GM23248 (cell line): ENCODE measurements around the gene TIA1. TPM values are rescaled to one million over a fixed set of nuclear protein-coding genes. Genes with fewer than 3 reads are reported as not detected.
"Not testable (repeated sequence)": the region's sequence is repeated elsewhere in the genome, so short reads cannot be mapped to it uniquely, and the experiment has no call there.

Experiments used
- DNase-seq: peaks from one replicate; pipeline ENCODE4 v3.0.0-alpha.2; 2015
- H2AFZ ChIP-seq: fragments of 200-600 bp; sonication (generic); 2 replicates; pipeline ENCODE4 v1.6.1; 2016; ENCODE audit warnings: antibody characterized with exemption
- H3F3A ChIP-seq: fragments of 200-600 bp; sonication (generic); 2 replicates; pipeline ENCODE4 v1.6.1; 2016; ENCODE audit warnings: mild to moderate bottlenecking, antibody characterized with exemption, mixed run types; ENCODE audit not compliant: insufficient read depth
- H3K27ac ChIP-seq: fragments of 200-600 bp; sonication (generic); 2 replicates; pipeline ENCODE4 v1.5.1; 2016; ENCODE audit warnings: mild to moderate bottlenecking
- H3K27me3 ChIP-seq: fragments of 200-600 bp; sonication (generic); replicated peaks from 2 replicates; pipeline ENCODE4 v1.6.1; 2016; ENCODE audit warnings: mild to moderate bottlenecking; ENCODE audit not compliant: insufficient read depth
- H3K36me3 ChIP-seq: fragments of 200-600 bp; sonication (generic); 2 replicates; pipeline ENCODE4 v1.6.1; 2016; ENCODE audit warnings: low read depth, mild to moderate bottlenecking
- H3K4me1 ChIP-seq: fragments of 200-600 bp; sonication (generic); 2 replicates; pipeline ENCODE4 v1.6.1; 2016; ENCODE audit warnings: mild to moderate bottlenecking; ENCODE audit not compliant: insufficient read depth
- H3K4me2 ChIP-seq: fragments of 200-600 bp; sonication (generic); one replicate; pipeline ENCODE4 v1.6.1; 2016; ENCODE audit warnings: mild to moderate bottlenecking; ENCODE audit not compliant: unreplicated experiment
- H3K4me3 ChIP-seq: fragments of 200-600 bp; sonication (generic); 2 replicates; pipeline ENCODE4 v1.5.1; 2016; ENCODE audit warnings: mild to moderate bottlenecking
- H3K79me2 ChIP-seq: fragments of 200-600 bp; sonication (generic); 2 replicates; pipeline ENCODE4 v1.6.1; 2016; ENCODE audit warnings: mild to moderate bottlenecking; ENCODE audit not compliant: insufficient read depth
- H3K9ac ChIP-seq: fragments of 200-600 bp; sonication (generic); 2 replicates; pipeline ENCODE4 v1.6.1; 2016; ENCODE audit warnings: mild to moderate bottlenecking
- H3K9me2 ChIP-seq: fragments of 200-600 bp; sonication (generic); 2 replicates; pipeline ENCODE4 v1.6.1; 2016; ENCODE audit warnings: mixed run types, mild to moderate bottlenecking, moderate library complexity; ENCODE audit not compliant: insufficient read depth
- H3K9me3 ChIP-seq: fragments of 200-600 bp; sonication (generic); one replicate; pipeline ENCODE4 v1.6.1; 2017; ENCODE audit warnings: low read depth
- H4K20me1 ChIP-seq: fragments of 200-600 bp; sonication (generic); 2 replicates; pipeline ENCODE4 v1.6.0; 2016; ENCODE audit not compliant: insufficient read depth
- EZH2 ChIP-seq: fragments of 200-600 bp; sonication (generic); IDR thresholded peaks from 2 replicates; pipeline ENCODE4 v1.6.1; 2018; ENCODE audit warnings: antibody characterized with exemption, mild to moderate bottlenecking; ENCODE audit not compliant: insufficient read depth, poor library complexity, severe bottlenecking
- EZH2phosphoT487 ChIP-seq: fragments of 200-600 bp; sonication (generic); IDR thresholded peaks from 2 replicates; pipeline ENCODE4 v1.6.1; 2018; ENCODE audit warnings: antibody characterized with exemption, moderate library complexity, mild to moderate bottlenecking, low read depth; ENCODE audit not compliant: insufficient read depth
- WGBS, 2 experiments: methylation state at CpG; one replicate each; pipeline ENCODE4 v1.1.6; 2015 to 2017; ENCODE audit warnings: low lambda C conversion rate in 2 of 2, low coverage in 1 of 2; ENCODE audit errors: missing lambda C conversion rate in 2 of 2; 5-methylcytosine and 5-hydroxymethylcytosine counted together
- in situ Hi-C: fragments of 300-500 bp; cut with MboI; formaldehyde crosslinking; loops from 2 replicates; pipeline ENCODE4 v1.15.0; 2020
- polyA plus RNA-seq: library from polyadenylated mRNA; unstranded; fragments of >200 nt; fragmentation: Nextera tagmentation; extraction: Ambion mirVana; gene quantifications from 2 replicates; pipeline ENCODE4 v1.2.1, GENCODE V29; 2016
- total RNA-seq: library from RNA; depleted of rRNA; stranded (reverse); fragments of >200 nt; shearing (Covaris generic); gene quantifications from 2 replicates; pipeline ENCODE4 v1.2.3, GENCODE V29; 2014; rRNA removed

TIA1 gene, protein sequence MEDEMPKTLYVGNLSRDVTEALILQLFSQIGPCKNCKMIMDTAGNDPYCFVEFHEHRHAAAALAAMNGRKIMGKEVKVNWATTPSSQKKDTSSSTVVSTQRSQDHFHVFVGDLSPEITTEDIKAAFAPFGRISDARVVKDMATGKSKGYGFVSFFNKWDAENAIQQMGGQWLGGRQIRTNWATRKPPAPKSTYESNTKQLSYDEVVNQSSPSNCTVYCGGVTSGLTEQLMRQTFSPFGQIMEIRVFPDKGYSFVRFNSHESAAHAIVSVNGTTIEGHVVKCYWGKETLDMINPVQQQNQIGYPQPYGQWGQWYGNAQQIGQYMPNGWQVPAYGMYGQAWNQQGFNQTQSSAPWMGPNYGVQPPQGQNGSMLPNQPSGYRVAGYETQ
- total RNA-seq, result 36.8 and 42.8 TPM in 2 replicates
- 30.7 and 36.8 TPM in 2 replicates for polyA plus RNA-seq

DNA sequence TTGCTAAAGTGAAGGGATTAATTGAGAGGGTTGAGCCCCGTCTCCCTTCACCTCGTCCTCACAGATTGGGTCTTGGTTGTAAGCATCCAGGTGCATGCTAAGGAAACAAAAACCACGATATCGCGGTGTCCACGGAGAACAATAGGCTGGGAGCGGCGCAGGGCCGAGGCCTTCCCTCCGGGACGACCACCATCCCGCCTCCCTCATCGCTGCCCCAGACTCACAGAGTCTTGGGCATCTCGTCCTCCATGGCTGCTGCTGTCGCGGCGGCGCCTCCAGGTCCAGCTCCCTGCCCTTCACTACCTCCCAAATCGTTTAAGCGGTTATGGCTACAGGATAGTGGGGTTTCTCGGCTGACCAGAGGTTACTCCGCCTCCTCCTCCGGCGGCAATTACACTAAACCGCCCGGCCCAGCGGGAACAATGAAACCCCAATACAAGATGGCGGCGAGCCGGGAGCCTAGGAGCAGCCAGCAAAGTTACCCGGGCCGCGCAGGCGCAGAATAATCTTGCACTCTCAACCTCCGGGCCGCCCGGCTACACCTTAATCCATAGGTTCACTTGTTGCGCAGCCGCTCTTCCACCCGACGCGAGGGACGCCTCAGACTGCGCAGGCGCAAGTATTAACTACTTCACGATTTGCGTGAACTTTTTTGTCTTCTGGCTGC is at the start of gene TIA1:
TSS of gene TIA1 (minus strand) at position 448 of the 667 bp plus-strand sequence. CDS start at position 250, 198 bp downstream.
- Histone ChIP-seq H4K20me1 (no peaks in the 10 kb centered on the region; the same call in 1 of the 2 replicates), H2AFZ (peak within 1 kb of the TSS; percentile 92), H3K9ac (peak within 1 kb of the TSS; percentile 98), H3K4me1 (peaks cover 9% of the 10 kb centered on the region; the same call in 1 of the 2 replicates), H3K36me3 (no peaks in the 10 kb centered on the region), H3K27ac (peak within 1 kb of the TSS; percentile 96), H3K27me3 (no peaks in the 10 kb centered on the region), H3K9me2 (no peaks in the 10 kb centered on the region), H3K79me2 (peaks cover 49% of the 10 kb centered on the region), H3K4me3 (peak within 1 kb of the TSS; percentile 99), H3K4me2 (peak within 1 kb of the TSS; percentile 97), H3F3A (peaks cover 24% of the 10 kb centered on the region), H3K9me3 (no peaks in the 10 kb centered on the region)
- TF ChIP-seq EZH2 (no peak), EZH2phosphoT487 (no peak)
- DNase-seq, result peak; percentile 100
- in situ Hi-C loops, result no loop called here
- 1% methylated on average over 40 to 47 of the region's 47 CpGs for WGBS, 2 experiments

DNA sequence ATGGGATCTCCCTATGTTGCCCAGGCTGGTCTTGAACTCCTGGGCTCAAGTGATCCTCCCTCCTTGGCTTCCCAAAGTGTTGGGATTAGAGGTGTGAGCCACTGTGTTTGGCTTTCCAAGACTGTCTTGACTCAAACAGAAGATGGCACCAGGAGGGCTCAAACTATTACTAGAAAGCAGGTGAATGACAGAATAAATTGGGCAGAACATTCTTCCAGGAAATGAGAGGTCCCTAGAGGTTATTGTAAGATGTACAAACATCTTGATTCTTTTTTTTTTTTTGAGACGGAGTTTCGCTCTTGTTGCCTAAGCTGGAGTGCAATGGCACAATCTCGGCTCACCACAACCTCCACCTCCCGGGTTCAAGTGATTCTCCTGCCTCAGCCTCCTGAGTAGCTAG is 49.4 kb upstream of the TIA1 start:
- H3K9ac ChIP-seq, H3K9me3 ChIP-seq, H3K9me2 ChIP-seq, in situ Hi-C loops, DNase-seq, H4K20me1 ChIP-seq, H3K4me2 ChIP-seq, H3K36me3 ChIP-seq, H3K27ac ChIP-seq, H3K4me3 ChIP-seq, H3K27me3 ChIP-seq, H3K4me1 ChIP-seq, H2AFZ ChIP-seq: not testable (repeated sequence)
- peaks cover 12% of the 10 kb centered on the region; the same call in 1 of the 2 replicates for H3F3A ChIP-seq
- WGBS, 2 experiments, result 92% methylated on average over 4 of the region's 4 CpGs
- H3K79me2 ChIP-seq, result peaks cover 17% of the 10 kb centered on the region

DNA sequence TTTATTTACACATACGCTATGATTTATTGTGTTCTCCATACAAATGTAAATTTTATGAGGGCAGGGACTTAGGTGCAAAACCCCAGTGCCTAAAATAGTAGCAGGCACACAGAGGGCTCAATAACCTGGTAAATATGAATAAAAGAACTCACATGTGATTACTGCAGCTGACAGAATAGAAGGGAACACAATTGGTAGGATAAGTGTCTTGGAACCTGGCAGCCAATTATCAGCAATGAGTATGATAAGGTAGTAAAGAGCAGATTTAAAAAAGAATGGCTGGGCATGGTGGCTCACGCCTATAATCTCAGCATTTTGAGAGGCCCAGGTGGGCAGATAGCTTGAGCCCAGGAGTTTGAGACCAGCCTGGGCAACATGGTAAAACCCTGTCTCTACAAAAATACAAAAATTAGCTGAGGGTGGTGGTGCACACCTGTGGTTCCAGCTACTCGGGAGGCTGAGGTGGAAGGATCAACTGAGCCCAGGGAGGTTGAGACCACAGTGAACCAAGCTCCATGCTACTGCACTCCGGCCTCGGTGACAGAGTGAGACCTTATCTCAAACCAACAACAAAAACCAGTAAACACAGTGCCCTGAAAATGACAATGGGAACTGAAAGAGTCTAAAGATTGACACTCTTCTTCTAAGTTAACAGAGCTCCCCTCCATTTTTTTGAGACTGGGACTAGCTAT is 35.2 kb upstream of the TIA1 start:
- in situ Hi-C loops, result no loop called here
- H3K27ac ChIP-seq, result no peak overlapping the region

DNA sequence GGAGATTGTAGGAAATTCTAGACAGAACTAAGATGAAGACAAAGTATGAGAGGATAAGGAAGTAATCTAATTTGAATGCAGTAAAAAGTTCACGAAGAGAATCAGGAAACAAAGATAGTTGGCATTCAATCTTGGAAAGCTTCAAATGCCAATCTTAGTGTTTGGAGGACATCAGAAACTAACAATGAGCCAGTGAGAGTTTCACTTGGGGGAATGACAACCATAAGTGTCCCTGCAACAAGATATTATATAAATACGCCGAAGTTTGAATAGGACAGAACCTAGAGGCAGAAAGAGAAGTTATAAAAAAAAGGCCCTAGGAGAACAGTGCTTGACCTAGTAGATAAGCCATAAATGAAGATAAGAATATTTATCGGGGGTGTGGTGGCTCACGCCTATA is 34.0 kb upstream of the TIA1 start:
- Histone ChIP-seq H3K27me3 (no peaks in the 10 kb centered on the region), H3K9me3 (no peaks in the 10 kb centered on the region), H3K9ac (no peak overlapping the region), H3K4me3 (no peak overlapping the region), H3K4me1 (0 out of 2 replicates have a peak, but pooled peaks cover 6% of the 10 kb centered on the region), H3K9me2 (no peaks in the 10 kb centered on the region), H3F3A (peaks cover 43% of the 10 kb centered on the region), H2AFZ (no peak overlapping the region), H3K27ac (0 out of 2 replicates have a peak overlapping the region, but pooled peaks have one; percentile 18), H3K36me3 (peaks cover 60% of the 10 kb centered on the region), H4K20me1 (no peaks in the 10 kb centered on the region), H3K4me2 (no peak overlapping the region), H3K79me2 (peaks cover 53% of the 10 kb centered on the region)
- TF ChIP-seq EZH2 (no peak), EZH2phosphoT487 (no peak)
- no peak for DNase-seq
- 88 to 91% methylated on average over 5 of the region's 5 CpGs for WGBS, 2 experiments
- in situ Hi-C loops, result no loop called here

More for the DNA sequence above, 35.2 kb upstream of the TIA1 start:
- Histone ChIP-seq H3K36me3 (peaks cover 60% of the 10 kb centered on the region), H3K9ac (no peak overlapping the region), H3K4me1 (0 out of 2 replicates have a peak, but pooled peaks cover 6% of the 10 kb centered on the region), H3K27me3 (no peaks in the 10 kb centered on the region), H3K4me3 (no peak overlapping the region), H3K4me2 (no peak overlapping the region), H4K20me1 (no peaks in the 10 kb centered on the region), H3K9me2 (no peaks in the 10 kb centered on the region), H3K79me2 (peaks cover 65% of the 10 kb centered on the region), H2AFZ (no peak overlapping the region), H3F3A (peaks cover 36% of the 10 kb centered on the region), H3K9me3 (no peaks in the 10 kb centered on the region)
- TF ChIP-seq EZH2phosphoT487, result no peak
- no peak for TF ChIP-seq EZH2
- 97 to 99% methylated on average over 5 of the region's 5 CpGs for WGBS, 2 experiments
- no peak for DNase-seq
